Osteocyte (in vitro differentiated cells): ENCODE data around the gene ESYT3. TPM values are rescaled to one million over a fixed set of nuclear protein-coding genes. Genes with fewer than 3 reads are reported as not detected.

Source experiments
- DNase-seq: peaks from one replicate; pipeline ENCODE4 v3.0.0; 2021; ENCODE audit warnings: mixed read lengths; ENCODE audit not compliant: unreplicated experiment; ENCODE audit errors: extremely low spot score
- H3K27ac Mint-ChIP-seq: one replicate; pipeline ENCODE4 v1.8.0; 2021; ENCODE audit warnings: mild to moderate bottlenecking, mixed read lengths; ENCODE audit not compliant: unreplicated experiment
- H3K27me3 Mint-ChIP-seq: one replicate; pipeline ENCODE4 v1.8.0; 2021; ENCODE audit warnings: mixed read lengths; ENCODE audit not compliant: unreplicated experiment
- H3K36me3 Mint-ChIP-seq: one replicate; pipeline ENCODE4 v1.8.0; 2021; ENCODE audit warnings: mixed read lengths; ENCODE audit not compliant: unreplicated experiment
- H3K4me1 Mint-ChIP-seq: one replicate; pipeline ENCODE4 v1.8.0; 2021; ENCODE audit warnings: mixed read lengths; ENCODE audit not compliant: unreplicated experiment
- H3K4me3 Mint-ChIP-seq: one replicate; pipeline ENCODE4 v1.8.0; 2021; ENCODE audit warnings: mild to moderate bottlenecking, moderate library complexity, mixed read lengths; ENCODE audit not compliant: unreplicated experiment
- H3K9me3 Mint-ChIP-seq: one replicate; pipeline ENCODE4 v1.8.0; 2021; ENCODE audit warnings: mixed read lengths; ENCODE audit not compliant: unreplicated experiment
- total RNA-seq: library from RNA; stranded (reverse); gene quantifications from 2 replicates; pipeline ENCODE4 v1.2.1, GENCODE V29; 2021
- TF ChIP-seq, protein P1 (sequence below): fragments of 200-600 bp; sonication (generic); IDR thresholded peaks from 2 replicates; pipeline ENCODE4 v1.5.0; 2021; ENCODE audit warnings: antibody characterized with exemption, mild to moderate bottlenecking, moderate library complexity

ESYT3 gene
- total RNA-seq, 1 donor from 2014 or later = 0.21 TPM

DNA sequence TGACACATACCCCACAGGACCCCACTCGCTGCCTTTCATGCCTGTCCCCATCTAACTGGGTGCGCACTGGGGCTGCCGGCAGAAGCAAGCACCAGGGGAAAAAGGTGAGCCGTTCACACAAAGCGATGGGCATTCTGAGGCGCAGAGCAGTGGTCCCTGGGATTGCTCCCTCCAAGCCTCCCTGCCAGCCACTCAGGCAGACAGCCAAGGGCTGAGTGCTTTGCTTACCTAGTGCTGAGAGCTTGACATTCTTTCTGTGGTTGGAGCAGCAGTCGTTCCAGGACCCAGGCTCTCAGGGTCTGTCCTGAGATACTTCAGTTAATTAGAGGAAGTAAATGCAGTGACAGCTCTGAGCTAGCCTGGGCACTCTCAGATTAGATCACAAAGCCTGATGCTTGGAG is 5.7 kb downstream of the ESYT3 start:
- TF ChIP-seq, protein P1, sequence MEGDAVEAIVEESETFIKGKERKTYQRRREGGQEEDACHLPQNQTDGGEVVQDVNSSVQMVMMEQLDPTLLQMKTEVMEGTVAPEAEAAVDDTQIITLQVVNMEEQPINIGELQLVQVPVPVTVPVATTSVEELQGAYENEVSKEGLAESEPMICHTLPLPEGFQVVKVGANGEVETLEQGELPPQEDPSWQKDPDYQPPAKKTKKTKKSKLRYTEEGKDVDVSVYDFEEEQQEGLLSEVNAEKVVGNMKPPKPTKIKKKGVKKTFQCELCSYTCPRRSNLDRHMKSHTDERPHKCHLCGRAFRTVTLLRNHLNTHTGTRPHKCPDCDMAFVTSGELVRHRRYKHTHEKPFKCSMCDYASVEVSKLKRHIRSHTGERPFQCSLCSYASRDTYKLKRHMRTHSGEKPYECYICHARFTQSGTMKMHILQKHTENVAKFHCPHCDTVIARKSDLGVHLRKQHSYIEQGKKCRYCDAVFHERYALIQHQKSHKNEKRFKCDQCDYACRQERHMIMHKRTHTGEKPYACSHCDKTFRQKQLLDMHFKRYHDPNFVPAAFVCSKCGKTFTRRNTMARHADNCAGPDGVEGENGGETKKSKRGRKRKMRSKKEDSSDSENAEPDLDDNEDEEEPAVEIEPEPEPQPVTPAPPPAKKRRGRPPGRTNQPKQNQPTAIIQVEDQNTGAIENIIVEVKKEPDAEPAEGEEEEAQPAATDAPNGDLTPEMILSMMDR = no peak
- H3K4me3 Mint-ChIP-seq = no peak overlapping the region
- no peaks in the 10 kb centered on the region for H3K9me3 Mint-ChIP-seq
- no peak overlapping the region for H3K27ac Mint-ChIP-seq
- H3K36me3 Mint-ChIP-seq = peaks cover 4% of the 10 kb centered on the region
- peaks cover 13% of the 10 kb centered on the region for H3K4me1 Mint-ChIP-seq
- peaks cover 17% of the 10 kb centered on the region for H3K27me3 Mint-ChIP-seq
- no peak for DNase-seq

DNA sequence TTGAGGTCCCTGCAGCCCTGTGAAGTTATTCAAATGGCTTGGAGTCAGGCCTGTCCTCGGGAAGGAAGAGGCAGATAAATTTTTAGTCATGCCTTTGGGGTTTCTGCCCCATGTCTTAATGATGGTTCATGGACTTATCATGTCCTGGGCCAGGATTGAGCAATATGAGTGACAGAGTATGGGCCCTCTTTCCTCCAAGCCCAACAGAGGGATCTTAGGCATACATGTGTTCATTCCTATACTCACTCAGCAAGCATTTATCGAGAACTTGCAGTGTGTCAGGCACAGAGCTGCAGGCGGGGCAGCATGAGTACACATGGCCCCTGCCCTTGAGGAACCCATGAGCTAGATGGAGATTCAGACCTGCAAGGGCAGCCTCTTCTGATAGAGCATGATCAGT is 6.2 kb downstream of the ESYT3 start:
- no peak overlapping the region for H3K4me3 Mint-ChIP-seq

DNA sequence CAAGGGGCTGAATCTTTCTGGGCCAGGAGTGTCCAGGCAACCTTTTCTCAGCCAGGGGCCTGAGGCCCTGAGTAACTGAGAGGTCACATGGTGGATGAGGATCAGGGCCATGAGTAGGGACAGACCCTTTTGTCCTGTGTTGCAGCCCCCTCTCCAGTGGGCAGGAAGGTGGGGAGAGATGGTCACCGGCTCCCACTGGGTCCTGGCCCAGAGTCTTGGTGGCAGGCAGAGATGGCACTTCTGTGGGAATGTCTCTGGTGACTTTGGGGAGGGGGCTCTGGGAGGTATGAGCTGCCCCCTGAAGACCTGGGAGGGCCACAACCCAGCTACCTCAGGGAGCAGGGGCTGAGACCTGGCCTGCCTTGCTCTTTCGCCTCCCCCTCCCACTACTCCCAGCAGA is 6.8 kb downstream of the ESYT3 start:
- Mint-ChIP-seq H3K9me3 (no peaks in the 10 kb centered on the region), H3K4me1 (peaks cover 10% of the 10 kb centered on the region), H3K27ac (no peak overlapping the region), H3K27me3 (peaks cover 11% of the 10 kb centered on the region), H3K36me3 (peaks cover 4% of the 10 kb centered on the region), H3K4me3 (no peak overlapping the region)
- TF ChIP-seq, protein P1 = no peak
- no peak for DNase-seq

More for the DNA sequence above, 6.2 kb downstream of the ESYT3 start:
- H3K36me3 Mint-ChIP-seq = peaks cover 4% of the 10 kb centered on the region
- peaks cover 15% of the 10 kb centered on the region for H3K27me3 Mint-ChIP-seq
- no peaks in the 10 kb centered on the region for H3K9me3 Mint-ChIP-seq
- H3K4me1 Mint-ChIP-seq = peaks cover 10% of the 10 kb centered on the region
- DNase-seq = no peak
- no peak overlapping the region for H3K27ac Mint-ChIP-seq
- TF ChIP-seq, protein P1 = no peak

DNA sequence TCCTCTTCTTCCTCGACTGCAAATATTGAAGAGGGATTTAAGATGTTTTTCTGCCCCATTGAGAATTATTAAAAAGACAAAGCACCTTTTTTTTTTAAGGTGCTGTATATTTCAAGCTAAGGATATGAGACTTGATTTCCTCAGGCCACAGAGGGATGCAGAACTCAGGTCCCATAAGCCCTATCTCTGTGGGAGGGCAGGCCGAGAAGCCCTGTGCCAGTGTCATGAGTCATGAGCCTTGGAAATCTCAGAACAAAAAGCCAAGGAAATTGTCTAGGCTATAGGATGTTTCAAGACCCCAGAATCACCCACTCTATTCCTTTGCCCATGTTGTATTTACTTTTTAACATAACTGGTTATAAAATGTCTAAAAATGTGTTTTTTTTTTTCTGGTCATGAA is 7.3 kb downstream of the ESYT3 start:
- peaks cover 10% of the 10 kb centered on the region for H3K4me1 Mint-ChIP-seq
- no peak overlapping the region for H3K27ac Mint-ChIP-seq
- DNase-seq = no peak
- H3K27me3 Mint-ChIP-seq = peaks cover 9% of the 10 kb centered on the region
- H3K4me3 Mint-ChIP-seq = no peak overlapping the region
- H3K9me3 Mint-ChIP-seq = no peaks in the 10 kb centered on the region
- H3K36me3 Mint-ChIP-seq = peaks cover 4% of the 10 kb centered on the region
- TF ChIP-seq, protein P1 = no peak

DNA sequence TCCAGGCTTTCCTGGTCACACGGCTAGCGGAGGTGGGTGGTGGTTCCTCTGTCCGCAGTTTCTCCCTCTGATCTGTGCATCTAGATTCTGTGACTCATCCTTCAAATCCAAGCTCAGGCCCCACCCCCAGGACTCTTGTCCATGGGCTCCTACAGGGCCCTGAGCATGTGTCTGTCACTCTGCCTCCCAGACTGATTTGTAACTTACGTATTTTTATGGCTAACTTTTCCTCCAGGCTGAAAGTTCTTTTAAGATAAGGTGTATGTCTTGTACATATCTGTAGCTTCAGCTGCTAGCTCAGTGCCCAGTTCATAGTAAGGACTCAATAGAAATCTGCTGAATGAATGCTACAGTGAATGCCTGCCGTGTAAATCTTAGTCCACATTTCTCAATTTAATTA is 8.0 kb downstream of the ESYT3 start:
- Mint-ChIP-seq H3K9me3 (no peaks in the 10 kb centered on the region), H3K27ac (no peak overlapping the region), H3K27me3 (peaks cover 6% of the 10 kb centered on the region), H3K4me3 (no peak overlapping the region), H3K4me1 (peaks cover 10% of the 10 kb centered on the region), H3K36me3 (peaks cover 1% of the 10 kb centered on the region)
- TF ChIP-seq, protein P1 = no peak
- no peak for DNase-seq
